ENCODE measurements around the gene MAP3K5.
A peak's percentile ranks its signal among the peaks of the same experiment; 100 is the strongest.

Gene MAP3K5

DNA sequence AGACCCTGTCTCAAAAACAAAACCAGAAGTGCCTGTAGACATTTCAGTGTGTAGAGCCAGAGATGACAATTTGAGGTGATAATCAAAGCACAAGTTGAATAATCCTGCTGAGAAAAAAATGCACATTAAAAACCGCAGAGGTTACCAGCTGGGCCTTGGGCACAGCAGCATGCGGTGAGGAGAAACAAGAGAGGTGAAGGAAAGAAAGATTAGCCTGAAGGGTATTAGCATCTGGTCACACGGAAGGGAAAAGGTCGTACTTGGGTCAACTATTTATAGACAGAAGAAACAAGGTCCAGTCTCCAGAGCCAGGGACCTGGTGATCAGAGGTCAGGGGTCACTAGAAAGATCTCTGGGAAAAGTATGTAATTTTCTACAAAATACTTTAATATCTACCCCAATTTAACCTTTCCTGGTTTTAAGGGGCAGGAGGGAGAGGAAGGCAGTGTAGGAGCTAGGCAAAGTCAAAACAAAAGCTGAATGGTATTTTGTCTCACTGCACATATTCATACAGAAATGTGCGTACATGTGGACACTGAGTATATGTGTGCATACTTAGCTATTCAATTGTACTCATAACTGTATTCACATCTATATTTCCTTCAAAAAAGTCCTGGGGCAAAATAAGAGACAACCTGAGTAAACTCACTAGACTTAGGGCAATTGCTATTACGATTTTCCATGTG is 252.2 kb downstream of the MAP3K5 start:
- no peak for DNase-seq
- ATAC-seq = no peak

DNA sequence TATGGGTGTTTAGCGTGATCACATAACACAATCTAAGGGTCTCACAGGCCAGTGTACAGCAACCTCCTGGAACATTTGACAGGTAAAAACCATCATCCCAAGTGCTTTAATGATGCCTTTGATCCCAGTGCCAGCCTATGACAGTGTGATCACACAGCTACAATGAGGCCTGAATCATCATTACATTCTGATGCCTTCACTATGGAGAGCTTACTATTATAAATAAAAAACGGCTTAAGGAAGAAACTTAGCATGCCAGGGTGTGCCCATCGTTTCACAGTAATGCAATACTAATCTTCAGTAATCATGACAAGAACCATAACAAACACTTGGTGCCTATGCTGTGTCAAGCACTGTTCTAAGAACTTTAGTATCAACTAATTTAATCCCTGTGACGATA is 253.4 kb downstream of the MAP3K5 start:
- ATAC-seq (no peak), DNase-seq (no peak)

DNA sequence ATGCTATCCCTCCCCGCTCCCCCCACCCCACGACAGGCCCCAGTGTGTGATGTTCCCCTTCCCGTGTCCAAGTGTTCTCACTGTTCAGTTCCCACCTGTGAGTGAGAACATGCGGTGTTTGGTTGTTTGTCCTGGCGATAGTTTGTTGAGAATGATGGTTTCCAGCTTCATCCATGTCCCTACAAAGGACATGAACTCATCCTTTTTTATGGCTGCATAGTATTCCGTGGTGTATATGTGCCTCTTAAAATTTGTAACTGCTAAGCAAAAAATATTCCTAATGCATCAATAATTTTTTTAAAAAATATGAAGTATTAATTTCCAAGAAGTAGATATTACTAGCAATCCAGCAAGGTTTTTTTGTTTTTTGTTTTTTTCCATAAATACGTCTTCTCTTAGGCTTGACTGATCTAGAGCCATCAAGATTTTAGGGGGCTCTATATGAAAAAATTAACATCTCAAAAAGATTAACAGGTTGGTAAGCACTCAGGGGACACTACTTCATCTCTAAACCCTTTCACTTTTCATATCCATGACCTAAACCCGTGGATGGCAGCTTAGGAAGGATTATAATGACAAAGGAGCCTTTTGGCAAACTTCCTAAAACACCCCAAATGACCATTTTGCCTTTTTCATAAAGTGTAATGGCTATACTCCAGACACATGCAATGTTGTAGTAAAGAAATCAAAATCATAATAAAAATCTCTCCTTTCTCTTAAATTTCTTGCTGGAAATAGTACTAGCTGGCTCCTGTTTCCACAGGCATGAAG is 256.2 kb downstream of the MAP3K5 start:
- DNase-seq (no peak), ATAC-seq (no peak)

DNA sequence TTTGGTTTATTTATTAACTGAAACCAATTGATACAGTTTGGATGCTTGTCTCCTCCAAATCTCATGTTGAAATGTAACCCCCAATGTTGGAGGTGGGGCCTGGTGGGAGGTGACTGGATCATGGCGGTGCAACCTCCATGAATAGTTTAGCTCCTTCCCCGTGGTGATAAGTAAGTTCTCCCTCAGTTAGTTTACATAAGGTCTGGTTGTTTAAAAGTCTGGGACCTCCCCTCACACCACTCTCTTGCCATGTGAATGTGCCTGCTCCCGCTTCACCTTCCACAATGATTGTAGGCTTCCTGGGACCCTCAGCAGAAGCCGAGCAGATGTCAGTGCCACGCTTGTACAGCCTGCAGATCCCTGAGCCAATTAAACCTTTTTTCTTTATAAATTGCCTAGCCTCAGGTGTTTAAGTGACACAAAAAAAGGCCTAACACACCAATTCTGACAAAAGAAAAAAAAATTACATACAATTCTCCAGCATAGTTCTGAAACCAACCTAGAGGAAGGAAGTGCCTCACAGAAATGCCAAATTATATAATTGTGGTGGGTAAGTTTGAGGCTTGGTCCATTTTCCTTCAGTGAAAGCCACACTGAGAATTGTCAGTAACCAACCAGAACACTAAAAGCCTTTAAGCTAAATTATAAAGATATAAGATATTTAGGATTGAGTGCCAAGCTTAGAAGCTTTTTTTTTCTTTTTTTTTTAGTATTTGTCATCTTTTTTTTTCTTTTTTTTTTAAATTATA is 257.1 kb downstream of the MAP3K5 start:
- no peak for ATAC-seq
- no peak for DNase-seq

DNA sequence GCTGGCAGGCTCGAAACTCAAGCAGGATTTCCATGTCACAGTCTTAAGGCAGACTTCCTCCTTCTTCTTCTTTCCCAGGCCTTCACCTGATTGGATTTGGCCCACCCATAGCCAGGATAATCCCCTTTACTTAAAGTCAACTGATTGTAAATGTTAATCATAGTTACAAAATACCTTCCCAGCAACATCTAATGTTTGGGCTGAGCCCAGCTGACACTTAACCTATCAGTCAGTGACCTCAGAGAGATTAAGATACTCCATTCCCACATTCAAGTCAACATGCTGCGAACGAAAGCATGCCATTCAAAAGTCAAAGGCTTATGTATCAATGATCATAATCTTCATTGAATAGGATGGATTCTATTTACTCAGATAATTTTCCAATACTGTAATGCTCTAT is 258.0 kb downstream of the MAP3K5 start:
- ATAC-seq (no peak), DNase-seq (no peak)

DNA sequence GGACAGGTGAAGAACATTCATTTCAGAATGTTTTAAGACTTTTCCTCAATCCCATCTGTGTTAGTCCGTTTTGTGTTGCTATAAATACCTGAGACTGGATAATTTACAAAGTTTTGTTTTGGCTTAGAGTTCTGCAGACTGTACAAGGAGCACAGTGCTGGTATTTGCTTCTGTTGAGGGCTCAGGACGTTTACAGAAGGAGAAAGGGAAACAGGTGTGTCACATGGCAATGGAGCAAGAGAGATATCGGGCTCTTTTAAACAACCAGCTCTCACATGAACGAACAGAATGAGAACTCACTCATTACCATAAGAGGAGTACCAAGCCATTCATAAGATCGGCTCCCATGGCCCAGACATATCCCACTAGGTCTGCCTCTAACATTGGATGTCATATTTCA is 258.8 kb downstream of the MAP3K5 start:
- ATAC-seq = no peak
- DNase-seq = no peak

DNA sequence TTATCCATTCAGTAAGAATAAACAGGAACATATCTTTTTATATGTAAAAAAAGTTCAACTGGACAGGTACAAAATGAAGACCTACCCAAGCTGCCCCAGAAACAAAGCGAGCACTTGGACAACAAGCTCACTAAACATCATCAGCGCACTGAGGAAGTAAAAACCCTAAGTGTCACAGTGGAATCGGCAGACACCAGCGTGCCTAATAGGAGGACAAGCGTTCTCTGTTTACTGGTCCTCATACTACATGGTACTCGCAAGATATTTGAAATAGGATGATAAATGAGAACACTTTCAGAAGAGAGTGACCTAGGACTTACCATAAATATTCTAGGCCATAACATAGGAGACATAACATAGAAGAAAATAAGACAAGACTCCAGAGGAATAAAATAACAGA is 260.2 kb downstream of the MAP3K5 start:
- DNase-seq = no peak
- ATAC-seq = no peak

DNA sequence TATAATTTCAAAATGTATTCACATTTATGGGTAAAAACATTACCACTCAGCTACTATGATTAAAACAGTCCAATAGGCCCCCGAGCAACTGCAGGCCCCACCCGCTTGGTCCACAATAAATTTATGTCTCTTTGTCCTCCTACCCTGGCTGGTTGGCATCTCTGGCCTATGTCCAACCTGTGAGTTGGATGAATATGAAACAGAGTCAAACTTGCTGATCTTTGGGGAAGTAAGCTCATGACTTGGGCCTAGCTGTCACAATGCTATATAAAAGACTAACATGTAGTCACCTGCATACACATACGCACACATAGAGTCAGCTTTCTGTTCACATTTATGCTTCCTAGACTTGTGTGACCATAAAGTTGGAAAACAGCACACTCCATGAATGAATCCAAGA is 262.6 kb downstream of the MAP3K5 start:
- DNase-seq = no peak
- ATAC-seq = no peak

DNA sequence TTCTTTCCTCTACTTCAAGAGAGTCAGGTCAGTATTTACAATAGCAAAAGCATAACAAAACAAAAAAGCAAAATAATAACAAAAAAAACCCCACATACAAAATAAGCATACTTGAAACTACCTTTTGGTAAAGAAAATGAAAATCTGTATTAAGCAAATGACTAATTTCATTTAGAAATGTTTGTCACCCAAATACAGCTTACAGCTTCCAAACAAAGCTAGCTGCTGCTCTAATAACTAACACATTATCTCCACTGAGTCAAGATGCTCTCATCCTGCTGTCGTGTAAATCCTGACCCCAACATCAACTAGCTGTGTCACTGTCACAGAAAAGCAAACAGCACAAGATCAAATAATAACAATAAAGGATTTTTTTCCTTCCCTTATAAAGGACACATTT is 263.8 kb downstream of the MAP3K5 start:
- DNase-seq (no peak), ATAC-seq (no peak)

DNA sequence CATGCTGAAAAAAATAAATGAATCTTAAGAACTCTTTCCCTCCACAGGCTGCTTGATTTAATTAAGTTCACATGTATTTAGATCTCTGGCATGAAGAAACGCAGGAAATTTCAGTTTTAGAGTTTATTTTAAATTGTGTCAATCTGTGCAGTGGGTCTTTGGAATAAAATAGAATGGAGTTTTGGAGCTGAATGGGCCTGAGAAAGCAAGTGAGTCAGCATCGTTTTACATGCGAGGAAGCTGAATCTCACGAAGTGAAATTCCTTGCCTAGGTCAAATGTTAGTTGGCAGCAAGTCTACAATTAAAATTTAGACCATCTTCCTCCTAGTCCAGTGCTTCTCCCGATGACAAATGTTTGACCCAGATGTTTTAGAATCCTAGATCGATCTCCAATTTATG is 264.4 kb downstream of the MAP3K5 start:
- DNase-seq (no peak), ATAC-seq (no peak)

DNA sequence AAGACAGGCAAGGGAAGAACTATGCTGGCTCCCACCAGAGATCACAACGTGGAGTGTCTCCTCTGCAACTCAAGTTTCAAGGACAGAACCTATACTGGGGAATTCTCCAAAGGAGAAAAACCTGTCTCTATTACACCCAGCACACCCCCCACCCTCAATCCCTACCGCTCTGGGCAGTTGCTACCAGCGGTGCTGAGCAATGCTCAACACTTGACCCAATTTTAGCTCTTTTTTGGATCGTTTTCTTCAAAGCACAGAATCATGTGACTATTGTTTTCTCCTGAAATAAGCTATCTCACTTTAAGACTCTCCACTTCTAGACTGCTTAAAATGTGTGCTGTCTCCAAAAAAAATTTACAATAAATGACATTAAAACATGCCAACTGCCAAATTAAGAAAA is 265.3 kb downstream of the MAP3K5 start:
- DNase-seq (no peak), ATAC-seq (no peak)

DNA sequence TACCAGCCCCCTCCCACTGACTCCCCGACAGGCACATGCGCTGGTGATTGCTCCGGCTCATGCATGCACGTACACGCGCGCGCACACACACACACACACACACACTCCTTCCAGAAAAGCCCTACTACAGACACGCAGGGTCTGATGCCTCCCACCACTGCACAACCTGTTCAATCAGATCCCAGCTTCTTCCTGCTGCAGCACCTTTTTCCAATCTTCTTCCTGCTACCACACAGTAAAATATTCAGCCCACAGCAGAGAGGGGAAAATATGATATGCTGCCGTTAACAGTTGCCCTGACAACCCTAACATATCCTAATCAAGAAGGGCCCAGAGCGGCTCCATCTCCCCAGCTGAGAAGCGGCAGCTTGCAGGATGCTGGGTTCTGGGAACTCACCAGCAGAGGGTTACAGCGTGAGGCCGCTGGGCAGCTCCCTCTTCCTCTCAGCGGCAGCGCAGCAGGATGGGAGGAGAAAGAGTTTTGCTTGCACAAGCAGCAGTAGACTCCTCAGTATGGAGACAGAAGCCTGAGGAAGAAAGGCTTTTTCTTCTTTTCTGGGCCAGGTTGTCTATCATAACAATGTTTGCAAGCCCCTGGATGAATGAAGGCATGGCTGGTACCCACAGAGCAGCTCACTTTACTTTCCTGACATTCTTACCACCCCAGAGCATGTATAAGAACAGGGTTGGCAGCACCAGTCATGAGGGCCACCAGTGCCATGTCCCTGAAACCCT is 265.9 kb downstream of the MAP3K5 start:
- DNase-seq = peak; percentile 33

DNA sequence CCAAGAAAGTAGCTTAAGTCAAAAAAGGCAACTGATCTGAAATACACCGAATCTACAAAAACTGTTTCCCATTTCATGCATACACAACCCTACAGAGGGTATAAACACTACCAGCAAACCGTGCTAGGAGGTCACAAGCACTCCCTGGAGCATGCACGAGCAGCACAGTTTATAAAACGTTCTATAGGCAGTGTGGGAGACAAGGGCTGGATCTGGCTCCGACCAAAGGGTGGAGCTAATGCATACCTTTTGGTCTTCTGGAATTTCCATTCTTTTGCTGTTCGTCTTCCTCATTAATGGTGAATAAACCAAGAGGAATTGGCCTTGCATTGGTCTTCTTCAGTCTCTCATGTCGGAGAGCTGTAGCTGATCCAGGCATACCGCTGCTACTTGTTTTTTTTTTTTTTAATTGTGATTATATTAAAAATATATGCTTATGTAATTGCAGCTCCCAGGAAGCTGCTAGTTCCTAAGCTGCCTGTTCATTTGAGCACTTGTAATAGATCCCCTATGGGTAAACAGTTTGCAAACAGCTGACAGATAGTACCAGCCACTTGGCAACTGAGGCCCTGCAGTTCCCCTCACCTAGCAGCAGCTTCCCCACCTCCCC is 266.6 kb downstream of the MAP3K5 start:
- DNase-seq = no peak
- ATAC-seq = no peak

More for the DNA sequence above, 265.9 kb downstream of the MAP3K5 start:
- ATAC-seq = peak; percentile 81

DNA sequence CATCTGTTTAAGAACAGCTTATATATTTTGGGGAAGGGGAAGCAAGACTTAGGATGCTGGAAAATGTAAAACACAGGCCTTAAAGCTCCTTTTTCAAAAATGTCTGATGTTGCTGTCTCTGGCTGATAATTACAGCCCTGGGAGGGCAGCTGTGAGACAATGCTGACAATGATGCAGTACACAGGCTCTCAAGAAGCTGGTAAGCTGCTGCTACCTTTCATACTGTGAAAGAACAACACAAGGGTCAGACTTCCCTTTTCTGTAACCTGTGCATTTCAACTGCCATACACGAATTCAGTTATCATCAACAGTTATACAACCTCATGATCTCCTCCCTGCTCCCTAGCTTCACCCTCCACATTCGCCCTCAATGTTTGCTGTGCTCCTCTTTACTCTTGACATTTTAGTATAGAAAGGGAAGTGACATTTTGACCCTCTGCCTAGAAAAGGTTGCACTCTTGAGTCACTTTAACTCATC is 267.3 kb downstream of the MAP3K5 start:
- DNase-seq (no peak), ATAC-seq (peak; percentile 41)

DNA sequence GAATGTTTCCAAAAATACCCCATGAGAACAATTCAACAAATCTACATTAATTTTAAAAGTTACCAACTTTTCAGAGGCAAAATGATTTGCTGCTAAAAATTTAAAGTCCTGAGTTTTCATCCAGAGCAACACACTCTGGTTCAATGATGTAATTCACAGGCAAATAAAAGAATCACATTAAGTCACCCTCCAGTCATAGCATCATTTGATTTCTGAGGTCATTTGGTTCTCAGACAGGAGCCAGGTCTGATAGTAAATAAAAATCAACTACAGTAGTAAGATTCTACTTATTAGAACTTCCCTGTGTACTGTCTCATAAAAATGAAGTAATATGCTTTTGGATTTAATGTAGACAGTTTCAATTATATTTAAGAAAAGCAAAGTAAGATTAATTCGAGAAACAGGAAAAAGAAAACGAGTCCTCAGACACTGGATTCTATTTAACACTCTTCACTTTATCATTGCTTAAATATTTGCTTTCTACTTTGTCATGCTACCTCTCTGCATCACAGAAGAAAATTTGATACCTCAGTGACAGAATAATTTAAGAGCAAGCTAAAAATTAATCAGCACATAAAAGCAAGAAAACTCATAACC is 267.8 kb downstream of the MAP3K5 start:
- no peak for ATAC-seq
- DNase-seq = no peak

DNA sequence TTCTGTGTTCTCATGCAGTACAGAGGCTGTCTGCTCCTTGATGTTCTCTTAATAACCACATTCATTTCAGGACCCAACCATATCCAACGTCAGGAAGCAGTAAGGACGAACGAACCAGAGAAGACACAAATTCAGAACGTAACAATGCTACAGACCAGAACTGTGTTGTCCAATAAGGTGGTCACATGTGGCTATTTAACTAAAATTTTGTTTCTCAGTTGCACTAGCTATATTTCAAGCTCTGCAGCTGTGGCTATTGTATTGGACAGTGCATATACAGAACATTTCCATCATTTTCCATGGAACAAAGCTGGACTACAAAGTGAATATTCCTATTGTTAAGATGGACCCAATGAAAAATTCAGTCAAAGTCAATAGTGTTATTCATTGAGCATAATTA is 269.1 kb downstream of the MAP3K5 start:
- no peak for DNase-seq

DNA sequence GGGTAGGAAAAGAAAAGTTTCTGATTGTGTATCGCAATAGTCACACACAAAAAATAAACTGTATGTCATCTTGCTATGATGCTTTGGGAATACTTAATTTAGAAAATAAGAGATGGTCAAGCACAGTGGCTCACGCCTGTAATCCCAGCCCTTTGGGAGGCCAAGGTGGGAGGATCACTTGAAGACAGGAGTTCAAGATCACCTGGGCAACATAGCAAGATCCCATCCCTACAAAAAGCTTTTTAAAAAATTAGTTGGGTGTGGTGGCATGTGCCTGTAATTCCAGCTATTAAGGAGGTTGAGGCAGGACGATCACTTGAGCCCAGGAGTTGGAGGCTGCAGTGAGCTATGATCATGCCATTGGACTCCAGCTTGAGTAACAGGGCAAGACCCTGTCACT is 269.6 kb downstream of the MAP3K5 start:
- no peak for DNase-seq
- no peak for ATAC-seq

More for the DNA sequence above, 269.1 kb downstream of the MAP3K5 start:
- ATAC-seq = no peak

DNA sequence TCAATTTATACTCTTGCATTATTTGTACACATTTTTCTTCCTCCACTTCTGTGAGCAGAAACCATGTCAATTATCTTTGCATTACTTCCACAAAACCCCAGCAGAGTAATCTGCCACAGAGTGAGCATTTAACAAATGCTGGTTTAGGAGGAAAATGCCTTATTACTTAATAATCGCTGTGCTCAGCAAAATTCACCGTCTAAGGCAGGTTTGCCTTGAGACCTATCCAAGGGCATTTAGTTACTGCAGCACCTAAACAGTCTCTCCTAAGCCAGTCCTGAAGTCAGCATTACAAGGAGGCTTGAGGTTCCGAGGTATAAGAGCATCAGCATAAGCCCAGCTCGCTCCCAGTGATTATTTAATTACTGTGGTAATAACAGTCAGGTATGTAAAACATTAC is 270.4 kb downstream of the MAP3K5 start:
- no peak for ATAC-seq
- DNase-seq = no peak

DNA sequence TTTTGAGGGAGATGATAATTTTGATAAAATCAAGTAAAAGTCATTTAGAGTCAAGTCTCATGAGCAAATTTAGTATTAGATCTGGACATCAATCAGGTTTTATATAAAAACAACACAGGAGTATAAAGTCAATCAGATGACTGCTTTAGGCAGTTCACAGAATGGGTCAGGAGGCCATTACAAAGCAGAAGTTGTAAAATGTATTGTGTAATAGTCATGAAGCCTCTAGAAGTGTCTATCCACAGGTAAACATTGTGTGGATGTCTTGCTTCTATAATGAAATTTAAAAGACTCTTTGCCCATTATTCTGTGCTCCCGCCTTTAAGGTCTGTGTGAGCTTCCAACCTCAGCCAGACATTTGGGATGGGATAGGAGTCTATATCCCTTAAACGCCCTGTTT is 270.9 kb downstream of the MAP3K5 start:
- no peak for ATAC-seq
- DNase-seq = no peak

DNA sequence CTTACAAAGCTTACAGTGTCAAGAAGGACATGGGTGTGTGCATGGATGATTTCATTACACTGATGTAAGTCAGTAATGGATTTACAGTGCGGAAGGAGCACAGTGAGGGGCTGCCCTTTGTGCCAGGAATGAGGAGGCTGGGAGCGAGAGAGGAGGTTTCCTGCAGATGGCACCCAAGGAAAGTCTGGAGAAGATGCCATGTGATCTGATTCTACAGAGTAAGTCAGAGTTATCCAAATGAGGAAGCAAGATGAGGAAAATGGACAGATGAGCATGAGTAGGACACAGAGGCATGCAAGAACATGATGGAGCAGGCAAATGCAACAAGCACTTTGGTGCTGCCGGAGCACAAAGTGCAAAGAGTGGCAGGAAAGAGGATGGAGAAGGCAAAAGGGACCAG is 271.8 kb downstream of the MAP3K5 start:
- DNase-seq (no peak), ATAC-seq (no peak)

DNA sequence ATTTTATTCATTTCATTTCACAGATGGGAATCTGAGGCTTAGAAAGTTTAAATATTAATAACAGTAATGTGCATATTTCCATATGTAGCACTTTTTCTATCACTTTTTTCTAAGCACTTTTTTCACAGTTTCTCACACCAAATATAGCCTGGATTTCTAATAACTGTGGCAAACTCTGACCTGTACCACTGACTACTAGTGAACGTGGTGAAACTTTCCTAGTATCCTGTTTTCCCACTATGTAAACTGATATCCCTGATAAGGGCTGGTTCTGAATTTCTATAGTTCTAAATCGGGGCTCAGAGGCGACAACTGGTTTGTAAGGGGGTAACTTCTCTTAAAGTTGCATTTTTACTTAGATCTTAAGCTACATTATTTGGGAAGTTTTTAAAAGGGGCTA is 274.7 kb downstream of the MAP3K5 start:
- no peak for ATAC-seq
- no peak for DNase-seq

DNA sequence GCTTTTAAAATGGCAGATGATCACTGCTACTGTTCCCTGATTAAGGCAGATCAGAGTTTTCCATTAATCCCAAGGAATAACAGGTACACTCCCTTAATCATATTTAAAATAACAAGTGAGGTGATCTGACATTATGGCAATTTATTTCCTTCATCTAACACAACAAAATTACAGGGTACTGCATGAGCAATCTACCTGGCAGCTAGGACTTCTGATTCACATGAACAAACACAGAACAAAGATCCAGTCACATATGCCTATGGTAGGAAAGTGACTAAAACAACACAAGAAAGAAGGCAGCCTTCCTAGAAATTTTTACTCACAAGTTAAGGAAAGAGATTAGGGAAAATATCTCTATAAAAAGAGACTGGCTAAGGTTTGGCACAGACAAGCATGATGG is 275.3 kb downstream of the MAP3K5 start:
- no peak for DNase-seq
- no peak for ATAC-seq

Data from stimulated activated naive CD8-positive, alpha-beta T cell treated with anti-CD3 and anti-CD28 coated beads, Interleukin-15, Interleukin-2, amounts not matched to agents 100 U/mL and 50 U/mL, for 24 hours (primary cell).